HepG2 (cell line): ENCODE results near the gene CEBPZOS.

Experiments
- FOXJ3 ChIP-seq: sonication (generic); formaldehyde crosslinking; IDR thresholded peaks from 2 replicates; pipeline ENCODE4 v1.4.0; 2020; ENCODE audit warnings: missing genetic modification reagents, mild to moderate bottlenecking, borderline replicate concordance
- TF ChIP-seq, protein P1 (sequence below): conservative IDR thresholded peaks from 2 replicates; pipeline ENCODE4 v1.6.1; 2018; ENCODE audit warnings: missing genetic modification reagents

DNA sequence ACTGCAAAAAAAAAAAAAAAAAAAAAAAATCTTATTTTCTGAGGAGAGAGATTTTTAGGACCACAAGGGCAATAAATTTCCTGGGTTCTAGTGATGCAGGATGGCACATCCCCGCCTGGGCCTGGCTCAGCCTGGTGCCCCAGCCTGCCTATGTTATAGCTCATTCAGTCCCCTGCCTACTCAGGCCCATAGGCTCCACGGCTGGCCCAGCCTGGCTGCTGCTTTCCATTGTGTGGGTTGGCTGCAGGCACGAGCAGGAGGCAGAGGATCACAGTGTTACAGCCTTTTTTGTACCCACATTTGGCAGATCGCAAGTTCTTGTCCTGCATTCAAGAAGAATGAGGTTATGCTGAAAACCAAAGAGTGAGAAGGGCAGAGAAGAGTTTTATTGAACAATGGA is 5.0 kb upstream of the CEBPZOS start:
- TF ChIP-seq, protein P1, sequence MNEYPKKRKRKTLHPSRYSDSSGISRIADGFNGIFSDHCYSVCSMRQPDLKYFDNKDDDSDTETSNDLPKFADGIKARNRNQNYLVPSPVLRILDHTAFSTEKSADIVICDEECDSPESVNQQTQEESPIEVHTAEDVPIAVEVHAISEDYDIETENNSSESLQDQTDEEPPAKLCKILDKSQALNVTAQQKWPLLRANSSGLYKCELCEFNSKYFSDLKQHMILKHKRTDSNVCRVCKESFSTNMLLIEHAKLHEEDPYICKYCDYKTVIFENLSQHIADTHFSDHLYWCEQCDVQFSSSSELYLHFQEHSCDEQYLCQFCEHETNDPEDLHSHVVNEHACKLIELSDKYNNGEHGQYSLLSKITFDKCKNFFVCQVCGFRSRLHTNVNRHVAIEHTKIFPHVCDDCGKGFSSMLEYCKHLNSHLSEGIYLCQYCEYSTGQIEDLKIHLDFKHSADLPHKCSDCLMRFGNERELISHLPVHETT (CRISPR knock-in tag), result no peak
- TF ChIP-seq FOXJ3 (CRISPR knock-in tag), result no peak
